Parathyroid adenoma (tissue), 2 donors: ENCODE results near the gene ZNF814.
"Not testable (repeated sequence)": the region's sequence is repeated elsewhere in the genome, so short reads cannot be mapped to it uniquely, and the experiment has no call there.

Source experiments
- H2AFZ ChIP-seq: fragments of 300-600 bp; sonication (generic); one replicate; pipeline ENCODE4 v1.7.0; 2017; ENCODE audit warnings: antibody characterized with exemption, mild to moderate bottlenecking
- H3K27ac ChIP-seq: fragments of 300-600 bp; sonication (generic); one replicate; pipeline ENCODE4 v1.7.0; 2017
- H3K27me3 ChIP-seq: fragments of 300-600 bp; sonication (generic); one replicate; pipeline ENCODE4 v1.7.0; 2017; ENCODE audit warnings: low read length; ENCODE audit not compliant: control insufficient read depth, insufficient read depth
- H3K36me3 ChIP-seq: fragments of 300-600 bp; sonication (generic); one replicate; pipeline ENCODE4 v1.7.0; 2017; ENCODE audit warnings: low read length; ENCODE audit not compliant: control insufficient read depth, insufficient read depth
- H3K4me1 ChIP-seq: fragments of 300-600 bp; sonication (generic); one replicate; pipeline ENCODE4 v1.7.0; 2017; ENCODE audit warnings: control low read depth
- H3K4me2 ChIP-seq: fragments of 300-600 bp; sonication (generic); one replicate; pipeline ENCODE4 v1.7.0; 2017; ENCODE audit warnings: low read length
- H3K4me3 ChIP-seq: fragments of 300-600 bp; sonication (generic); one replicate; pipeline ENCODE4 v1.7.0; 2017; ENCODE audit warnings: low read depth, low read length
- H3K79me2 ChIP-seq: fragments of 300-600 bp; sonication (generic); one replicate; pipeline ENCODE4 v1.7.0; 2017; ENCODE audit warnings: control low read depth
- H3K9ac ChIP-seq: fragments of 300-600 bp; sonication (generic); one replicate; pipeline ENCODE4 v1.7.0; 2017; ENCODE audit warnings: mild to moderate bottlenecking
- H3K9me3 ChIP-seq: fragments of 300-600 bp; sonication (generic); one replicate; pipeline ENCODE4 v1.7.0; 2017; ENCODE audit warnings: low read length; ENCODE audit not compliant: control insufficient read depth
- CTCF ChIP-seq: fragments of 300-600 bp; sonication (generic); IDR thresholded peaks from one replicate; pipeline ENCODE4 v1.7.0; 2017; ENCODE audit warnings: antibody characterized with exemption, mild to moderate bottlenecking
- donor health status: primary hyperparathyroidism.

ZNF814 gene

GRCh38 chr19:57867868-57868492 is 20.9 kb downstream of the ZNF814 start:
- no peak for TF ChIP-seq CTCF

GRCh38 chr19:57862351-57862750 is 26.5 kb downstream of the ZNF814 start:
- not testable (repeated sequence) for H2AFZ ChIP-seq, H3K9me3 ChIP-seq, H3K9ac ChIP-seq, H3K27ac ChIP-seq, H3K36me3 ChIP-seq, H3K4me1 ChIP-seq, H3K27me3 ChIP-seq, H3K4me3 ChIP-seq, H3K4me2 ChIP-seq
- H3K79me2 ChIP-seq: peaks cover 15% of the 10 kb centered on the region

More at GRCh38 chr19:57867868-57868492, 20.9 kb downstream of the ZNF814 start:
- H3K4me1 ChIP-seq: no peaks in the 10 kb centered on the region
- no peak overlapping the region for H2AFZ ChIP-seq
- no peaks in the 10 kb centered on the region for H3K36me3 ChIP-seq
- no peaks in the 10 kb centered on the region for H3K27me3 ChIP-seq
- no peak overlapping the region for H3K9ac ChIP-seq
- no peak overlapping the region for H3K27ac ChIP-seq
- peaks cover 10% of the 10 kb centered on the region for H3K79me2 ChIP-seq
- no peak overlapping the region for H3K4me3 ChIP-seq
- no peak overlapping the region for H3K4me2 ChIP-seq
- no peaks in the 10 kb centered on the region for H3K9me3 ChIP-seq

GRCh38 chr19:57854117-57854516 is 34.7 kb downstream of the ZNF814 start:
- H3K27ac ChIP-seq, H2AFZ ChIP-seq, H3K36me3 ChIP-seq, H3K4me1 ChIP-seq, H3K27me3 ChIP-seq, H3K9ac ChIP-seq, H3K4me2 ChIP-seq, H3K4me3 ChIP-seq, H3K9me3 ChIP-seq: not testable (repeated sequence)
- peaks cover 23% of the 10 kb centered on the region for H3K79me2 ChIP-seq

GRCh38 chr19:57851812-57852603 is 36.8 kb downstream of the ZNF814 start:
- not testable (repeated sequence) for H3K27me3 ChIP-seq, H2AFZ ChIP-seq, H3K4me1 ChIP-seq, H3K36me3 ChIP-seq, H3K4me2 ChIP-seq, H3K9me3 ChIP-seq, H3K9ac ChIP-seq, H3K27ac ChIP-seq, H3K4me3 ChIP-seq
- peaks cover 23% of the 10 kb centered on the region for H3K79me2 ChIP-seq

GRCh38 chr19:57850553-57851017 is 38.3 kb downstream of the ZNF814 start:
- no peaks in the 10 kb centered on the region for H3K9me3 ChIP-seq
- H3K27ac ChIP-seq: peak overlapping the region; percentile 65

GRCh38 chr19:57849666-57850473 is 39.0 kb downstream of the ZNF814 start, which contains the start of gene ZNF587:
Gene ZNF587 (plus strand): TSS chr19:57849859. CDS start chr19:57850039, 180 bp downstream.
- peak within 1 kb of the TSS; percentile 59 for H2AFZ ChIP-seq
- not testable (repeated sequence) for H3K9me3 ChIP-seq, H3K4me1 ChIP-seq, H3K9ac ChIP-seq, H3K27me3 ChIP-seq, H3K36me3 ChIP-seq
- peak within 1 kb of the TSS; percentile 69 for H3K4me3 ChIP-seq
- peaks cover 22% of the 10 kb centered on the region for H3K79me2 ChIP-seq
- H3K27ac ChIP-seq: peak within 1 kb of the TSS; percentile 65
- H3K4me2 ChIP-seq: peak within 1 kb of the TSS; percentile 94

More at GRCh38 chr19:57850553-57851017, 38.3 kb downstream of the ZNF814 start:
- peak overlapping the region; percentile 69 for H3K4me3 ChIP-seq
- H3K4me2 ChIP-seq: peak overlapping the region; percentile 94
- peaks cover 23% of the 10 kb centered on the region for H3K79me2 ChIP-seq
- H3K27me3 ChIP-seq: no peaks in the 10 kb centered on the region
- TF ChIP-seq CTCF: no peak
- H3K4me1 ChIP-seq: peaks cover 7% of the 10 kb centered on the region
- H3K36me3 ChIP-seq: no peaks in the 10 kb centered on the region
- no peak overlapping the region for H3K9ac ChIP-seq
- H2AFZ ChIP-seq: no peak overlapping the region

- not testable (repeated sequence) for H3K27me3 ChIP-seq, H3K4me2 ChIP-seq, H3K36me3 ChIP-seq, H3K4me1 ChIP-seq, H3K27ac ChIP-seq, H3K9me3 ChIP-seq, H3K9ac ChIP-seq, H2AFZ ChIP-seq
- Histone ChIP-seq H3K79me2 (peaks cover 25% of the 10 kb centered on the region), H3K4me3 (peak overlapping the region; percentile 69)
Observed at GRCh38 chr19:57849162-57849665, 39.6 kb downstream of the ZNF814 start.

- not testable (repeated sequence) for H3K4me2 ChIP-seq, H3K9me3 ChIP-seq, H3K9ac ChIP-seq, H3K4me3 ChIP-seq, H3K27ac ChIP-seq, H3K27me3 ChIP-seq, H2AFZ ChIP-seq, H3K4me1 ChIP-seq, H3K36me3 ChIP-seq
- H3K79me2 ChIP-seq: peaks cover 14% of the 10 kb centered on the region
Observed at GRCh38 chr19:57847164-57847563, 41.7 kb downstream of the ZNF814 start.
